GM10248 (cell line): ENCODE data around the gene SLX9.

Experiments
- CTCF ChIA-PET: fragments of 300-600 bp; sonication (Branson Sonifier 250); formaldehyde crosslinking; extraction: SDS; loops from one replicate; lab custom pipeline; 2021; ENCODE audit warnings: antibody characterized with exemption; lab: Yijun Ruan, JAX
- POLR2A ChIA-PET: fragments of 350-650 bp; sonication (Branson Sonifier 250); formaldehyde crosslinking; extraction: SDS; loops from one replicate; lab custom pipeline; 2020; ENCODE audit warnings: antibody characterized with exemption; lab: Yijun Ruan, JAX
- DNase-seq: peaks from one replicate; pipeline ENCODE4 v3.0.0; 2012; ENCODE audit errors: extremely low spot score
- CTCF ChIP-seq: IDR thresholded peaks from 2 replicates; pipeline ENCODE4 v1.5.1; 2012; ENCODE audit warnings: mild to moderate bottlenecking, low read depth; ENCODE audit errors: extremely low read depth, missing control alignments, control extremely low read depth

SLX9 gene

GRCh38 chr21:44994047-44994694 is 54.3 kb downstream of the SLX9 start:
- ChIA-PET CTCF (no interaction called here), POLR2A (no interaction called here)
- no peak for TF ChIP-seq CTCF
- no peak for DNase-seq

GRCh38 chr21:44994695-44995342 is 55.0 kb downstream of the SLX9 start:
- no peak for TF ChIP-seq CTCF
- POLR2A ChIA-PET: no interaction called here
- CTCF ChIA-PET: no interaction called here
- DNase-seq: no peak

GRCh38 chr21:44995343-44995941 is 55.6 kb downstream of the SLX9 start:
- DNase-seq: no peak
- POLR2A ChIA-PET: no interaction called here
- no peak for TF ChIP-seq CTCF
- CTCF ChIA-PET: interaction anchor here (1.0 kb wide), 1 partner anchor 45 kb away, joined by 3 read pairs; no protein-coding TSS in a partner anchor

GRCh38 chr21:44996096-44996495 is 56.3 kb downstream of the SLX9 start:
- ChIA-PET POLR2A (no interaction called here), CTCF (interaction anchor here (1.0 kb wide), 1 partner anchor 46 kb away, joined by 3 read pairs; no protein-coding TSS in a partner anchor)
- TF ChIP-seq CTCF: no peak
- DNase-seq: no peak

GRCh38 chr21:44996501-44996921 is 56.7 kb downstream of the SLX9 start:
- no peak for DNase-seq
- ChIA-PET POLR2A (no interaction called here), CTCF (interaction anchor here (1.0 kb wide), 1 partner anchor 46 kb away, joined by 3 read pairs; no protein-coding TSS in a partner anchor)
- no peak for TF ChIP-seq CTCF

- TF ChIP-seq CTCF: no peak
- ChIA-PET POLR2A (no interaction called here), CTCF (no interaction called here)
- no peak for DNase-seq
These were observed 57.4 kb downstream of the SLX9 start for GRCh38 chr21:44996983-44997936.
